ENCODE data around the gene CD79A.

GRCh38 chr19:41896581-41896942 lies 19.5 kb downstream of the CD79A start:
- TF ChIP-seq TAF1 (IDR thresholded peaks at IDR 0.05; ENCODE audit: borderline replicate concordance, low read depth, low read length), result no peak
- TF ChIP-seq POLR2A (IDR thresholded peaks at IDR 0.05; ENCODE audit: low read depth, low read length), result no peak
- TF ChIP-seq POLR2AphosphoS5 (IDR thresholded peaks at IDR 0.05; ENCODE audit: low read depth, low read length), result no peak

Measured in GM12892 (cell line).